KMS-11 (cell line): ENCODE measurements around the gene LTN1.

Experiments
- H2AFZ ChIP-seq: fragments of 200-600 bp; sonication (generic); 2 replicates; pipeline ENCODE4 v1.6.1; 2016; ENCODE audit warnings: antibody characterized with exemption, mixed run types, low read depth
- H3K27ac ChIP-seq: fragments of 200-600 bp; sonication (generic); 2 replicates; pipeline ENCODE4 v1.6.1; 2016; ENCODE audit warnings: mild to moderate bottlenecking, mixed run types
- H3K27me3 ChIP-seq: fragments of 200-600 bp; sonication (generic); 2 replicates; pipeline ENCODE4 v1.6.1; 2017; ENCODE audit warnings: mild to moderate bottlenecking, low read depth, mixed run types, moderate library complexity; ENCODE audit not compliant: insufficient read depth
- H3K36me3 ChIP-seq: fragments of 200-600 bp; sonication (generic); 2 replicates; pipeline ENCODE4 v1.6.1; 2017; ENCODE audit warnings: mild to moderate bottlenecking, mixed run types; ENCODE audit not compliant: insufficient read depth
- H3K4me1 ChIP-seq: fragments of 200-600 bp; sonication (generic); 2 replicates; pipeline ENCODE4 v1.6.1; 2016; ENCODE audit warnings: mild to moderate bottlenecking, low read depth, mixed run types; ENCODE audit not compliant: poor library complexity, severe bottlenecking
- H3K4me2 ChIP-seq: fragments of 200-600 bp; sonication (generic); 2 replicates; pipeline ENCODE4 v1.7.0; 2016; ENCODE audit warnings: mild to moderate bottlenecking, mixed run types
- H3K4me3 ChIP-seq: fragments of 200-600 bp; sonication (generic); IDR thresholded peaks from 2 replicates; pipeline ENCODE4 v1.6.1; 2017; ENCODE audit warnings: low read depth, low read length, mixed read lengths; ENCODE audit not compliant: insufficient read depth
- H3K79me2 ChIP-seq: fragments of 200-600 bp; sonication (generic); 2 replicates; pipeline ENCODE4 v1.6.1; 2016; ENCODE audit warnings: low read depth, mixed run types; ENCODE audit not compliant: insufficient read depth
- H3K9ac ChIP-seq: fragments of 200-600 bp; sonication (generic); 2 replicates; pipeline ENCODE4 v1.6.1; 2016; ENCODE audit warnings: mild to moderate bottlenecking, mixed run types
- H4K20me1 ChIP-seq: fragments of 200-600 bp; sonication (generic); 2 replicates; pipeline ENCODE4 v1.6.1; 2016; ENCODE audit warnings: mild to moderate bottlenecking, mixed run types; ENCODE audit not compliant: insufficient read depth
- CTCF ChIP-seq: fragments of 200-600 bp; sonication (generic); conservative IDR thresholded peaks from 2 replicates; pipeline ENCODE4 v1.6.1; 2017; ENCODE audit warnings: low read depth, mild to moderate bottlenecking, antibody characterized with exemption, low read length, moderate library complexity, mixed read lengths

Gene LTN1

DNA sequence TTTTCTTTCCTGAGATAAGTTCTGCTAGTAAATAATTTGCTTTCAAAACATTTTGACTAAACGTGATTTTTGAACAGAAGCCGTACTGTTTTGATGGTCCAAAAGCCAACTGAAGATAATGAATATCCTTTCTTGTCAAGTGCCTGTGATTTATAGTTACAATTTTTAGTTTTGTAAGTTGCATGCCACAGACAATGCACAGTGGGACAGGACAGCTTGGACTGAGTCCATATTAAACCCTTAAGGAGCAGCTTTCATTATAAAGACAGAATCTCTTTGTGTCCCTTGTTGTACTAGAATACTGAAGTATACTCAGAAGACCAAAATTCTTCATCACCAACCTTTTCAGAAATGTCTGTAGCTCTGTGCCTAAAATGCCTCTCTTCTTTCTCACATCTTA, 92.2 kb downstream of the LTN1 start:
- Histone ChIP-seq H2AFZ (no peak overlapping the region), H3K4me3 (no peak overlapping the region), H3K27me3 (no peaks in the 10 kb centered on the region), H3K9ac (no peak overlapping the region), H4K20me1 (no peaks in the 10 kb centered on the region), H3K4me2 (no peak overlapping the region), H3K79me2 (no peaks in the 10 kb centered on the region), H3K4me1 (peaks cover 9% of the 10 kb centered on the region), H3K27ac (no peak overlapping the region), H3K36me3 (no peaks in the 10 kb centered on the region)
- no peak for TF ChIP-seq CTCF

DNA sequence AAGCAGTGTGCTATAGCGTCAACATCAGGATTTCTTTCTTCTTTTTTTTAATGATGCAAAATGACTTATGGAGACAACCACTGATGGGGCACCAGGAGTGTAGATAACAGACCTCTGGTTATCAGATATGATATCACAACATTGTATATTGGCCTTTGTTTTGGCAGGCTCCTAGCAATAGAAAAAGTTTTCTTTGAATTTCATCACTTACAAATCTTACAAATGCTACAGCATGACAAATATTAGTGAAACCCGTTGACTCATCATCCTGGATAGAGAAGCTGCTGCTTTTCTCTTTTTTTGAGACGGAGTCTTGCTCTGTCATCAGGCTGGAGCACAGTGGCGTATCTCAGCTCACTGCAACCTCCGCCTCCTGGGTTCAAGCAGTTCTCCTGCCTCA, 92.9 kb downstream of the LTN1 start:
- no peak overlapping the region for H3K4me2 ChIP-seq
- no peaks in the 10 kb centered on the region for H3K36me3 ChIP-seq
- H3K27ac ChIP-seq: no peak overlapping the region
- no peak for TF ChIP-seq CTCF
- no peaks in the 10 kb centered on the region for H3K27me3 ChIP-seq
- H4K20me1 ChIP-seq: no peaks in the 10 kb centered on the region
- no peak overlapping the region for H3K9ac ChIP-seq
- peaks cover 9% of the 10 kb centered on the region for H3K4me1 ChIP-seq
- no peak overlapping the region for H2AFZ ChIP-seq
- no peak overlapping the region for H3K4me3 ChIP-seq
- no peaks in the 10 kb centered on the region for H3K79me2 ChIP-seq

GRCh38 chr21:28899220-28899619, 93.5 kb downstream of the LTN1 start:
- Histone ChIP-seq H3K36me3 (no peaks in the 10 kb centered on the region), H2AFZ (peak overlapping the region; percentile 3; the same call in 1 of the 2 replicates), H3K27ac (no peak overlapping the region), H3K79me2 (no peaks in the 10 kb centered on the region), H3K27me3 (no peaks in the 10 kb centered on the region), H4K20me1 (no peaks in the 10 kb centered on the region), H3K9ac (no peak overlapping the region), H3K4me3 (no peak overlapping the region), H3K4me2 (no peak overlapping the region), H3K4me1 (peaks cover 9% of the 10 kb centered on the region)
- no peak for TF ChIP-seq CTCF

GRCh38 chr21:28893687-28894086, 99.0 kb downstream of the LTN1 start:
- TF ChIP-seq CTCF: no peak
- H3K4me2 ChIP-seq: no peak overlapping the region
- no peaks in the 10 kb centered on the region for H3K36me3 ChIP-seq
- no peak overlapping the region for H2AFZ ChIP-seq
- no peaks in the 10 kb centered on the region for H4K20me1 ChIP-seq
- H3K27ac ChIP-seq: no peak overlapping the region
- no peaks in the 10 kb centered on the region for H3K79me2 ChIP-seq
- peaks cover 4% of the 10 kb centered on the region for H3K4me1 ChIP-seq
- H3K27me3 ChIP-seq: no peaks in the 10 kb centered on the region
- no peak overlapping the region for H3K4me3 ChIP-seq
- H3K9ac ChIP-seq: no peak overlapping the region
